LNCAP (cell line): ENCODE results near the gene WNT16.

Source experiments
- TF ChIP-seq, protein P1 (sequence below): fragments of 450-650 bp; IDR thresholded peaks from 2 replicates; pipeline ENCODE4 v1.5.1; 2017; ENCODE audit warnings: mild to moderate bottlenecking

Gene WNT16

DNA sequence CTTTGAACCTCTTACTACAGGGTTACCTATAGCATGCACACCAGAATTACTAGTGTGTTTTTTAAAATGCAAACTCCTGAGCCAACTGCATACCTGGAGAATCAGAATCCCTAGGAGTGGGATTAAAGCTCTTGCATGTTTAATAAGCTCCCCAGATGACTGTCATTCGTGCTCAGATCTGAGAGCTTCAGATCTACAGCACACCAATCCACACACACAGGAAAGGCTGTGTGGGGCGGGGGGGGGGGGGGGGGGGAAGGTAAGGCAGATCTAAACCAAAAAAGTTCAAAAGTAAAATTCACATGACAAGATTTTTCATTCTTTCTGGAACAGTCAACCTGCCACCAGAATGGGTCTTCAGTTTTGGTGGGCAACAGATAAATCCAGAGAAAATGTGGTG is 61.8 kb downstream of the WNT16 start:
- TF ChIP-seq, protein P1, sequence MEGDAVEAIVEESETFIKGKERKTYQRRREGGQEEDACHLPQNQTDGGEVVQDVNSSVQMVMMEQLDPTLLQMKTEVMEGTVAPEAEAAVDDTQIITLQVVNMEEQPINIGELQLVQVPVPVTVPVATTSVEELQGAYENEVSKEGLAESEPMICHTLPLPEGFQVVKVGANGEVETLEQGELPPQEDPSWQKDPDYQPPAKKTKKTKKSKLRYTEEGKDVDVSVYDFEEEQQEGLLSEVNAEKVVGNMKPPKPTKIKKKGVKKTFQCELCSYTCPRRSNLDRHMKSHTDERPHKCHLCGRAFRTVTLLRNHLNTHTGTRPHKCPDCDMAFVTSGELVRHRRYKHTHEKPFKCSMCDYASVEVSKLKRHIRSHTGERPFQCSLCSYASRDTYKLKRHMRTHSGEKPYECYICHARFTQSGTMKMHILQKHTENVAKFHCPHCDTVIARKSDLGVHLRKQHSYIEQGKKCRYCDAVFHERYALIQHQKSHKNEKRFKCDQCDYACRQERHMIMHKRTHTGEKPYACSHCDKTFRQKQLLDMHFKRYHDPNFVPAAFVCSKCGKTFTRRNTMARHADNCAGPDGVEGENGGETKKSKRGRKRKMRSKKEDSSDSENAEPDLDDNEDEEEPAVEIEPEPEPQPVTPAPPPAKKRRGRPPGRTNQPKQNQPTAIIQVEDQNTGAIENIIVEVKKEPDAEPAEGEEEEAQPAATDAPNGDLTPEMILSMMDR: no peak
